T-helper 1 cell treated with Interleukin-12 subunit alpha and Interleukin-12 subunit beta and Interleukin-4 antibody, amounts not matched to agents 30 μg/mL and 1 μg/mL, for 36 hours (primary cell): ENCODE data around the gene SORCS1.

Experiments used
- H3K27ac Mint-ChIP-seq: one replicate; pipeline ENCODE4 v1.8.0; 2021; ENCODE audit warnings: mild to moderate bottlenecking, mixed read lengths
- H3K27me3 Mint-ChIP-seq: one replicate; pipeline ENCODE4 v1.8.0; 2021; ENCODE audit warnings: low read depth, mixed read lengths
- H3K36me3 Mint-ChIP-seq: one replicate; pipeline ENCODE4 v1.8.0; 2021; ENCODE audit warnings: low read depth, mixed read lengths
- H3K4me1 Mint-ChIP-seq: one replicate; pipeline ENCODE4 v1.8.0; 2021; ENCODE audit warnings: low read depth, mixed read lengths
- H3K4me3 Mint-ChIP-seq: one replicate; pipeline ENCODE4 v1.8.0; 2021; ENCODE audit warnings: mild to moderate bottlenecking, moderate library complexity, mixed read lengths
- H3K9me3 Mint-ChIP-seq: one replicate; pipeline ENCODE4 v1.8.0; 2021; ENCODE audit warnings: mixed read lengths

The SORCS1 gene

DNA sequence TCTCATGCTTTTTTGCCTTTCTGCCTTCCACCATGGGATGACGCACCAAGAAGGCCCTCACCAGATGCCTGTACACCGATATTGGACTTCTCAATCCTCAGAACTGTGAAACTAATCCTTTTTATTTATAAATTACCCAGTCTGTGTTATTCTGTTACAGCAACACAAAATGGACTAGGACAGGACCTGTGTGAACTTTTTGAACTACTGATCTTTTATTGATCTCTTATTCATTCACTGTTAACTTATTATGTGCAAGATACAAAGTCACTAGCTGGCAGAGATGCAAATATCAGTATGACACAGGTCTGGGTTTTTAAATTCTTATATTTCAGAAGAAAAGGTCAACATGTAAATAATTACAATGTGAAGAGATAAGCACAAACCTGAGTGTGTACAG, 635.8 kb downstream of the SORCS1 start:
- peaks cover 3% of the 10 kb centered on the region for H3K9me3 Mint-ChIP-seq
- H3K27ac Mint-ChIP-seq = no peak overlapping the region
- H3K4me3 Mint-ChIP-seq = no peak overlapping the region
- H3K4me1 Mint-ChIP-seq = no peaks in the 10 kb centered on the region
- H3K36me3 Mint-ChIP-seq = no peaks in the 10 kb centered on the region
- no peaks in the 10 kb centered on the region for H3K27me3 Mint-ChIP-seq

DNA sequence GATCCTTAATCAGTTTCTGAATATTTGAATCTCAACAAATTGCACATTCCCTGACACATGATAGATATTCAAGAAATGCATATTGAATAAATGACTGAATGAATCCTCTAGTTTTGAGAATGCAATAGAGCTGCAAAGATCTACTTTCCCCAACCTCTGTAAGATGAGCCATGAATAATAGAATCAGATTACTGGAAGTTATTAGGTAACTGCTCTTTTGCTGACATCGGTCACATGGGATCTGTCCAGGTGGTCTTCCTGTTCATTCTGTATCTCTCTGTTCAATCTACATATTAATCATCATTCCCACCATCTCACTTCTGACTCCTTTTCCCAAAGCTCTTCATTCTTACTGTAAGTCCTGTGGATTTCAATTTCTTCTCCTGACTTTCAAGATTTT, 638.7 kb downstream of the SORCS1 start:
- H3K9me3 Mint-ChIP-seq = peaks cover 3% of the 10 kb centered on the region
- H3K36me3 Mint-ChIP-seq = no peaks in the 10 kb centered on the region
- H3K4me1 Mint-ChIP-seq = no peaks in the 10 kb centered on the region
- no peaks in the 10 kb centered on the region for H3K27me3 Mint-ChIP-seq
- no peak overlapping the region for H3K27ac Mint-ChIP-seq
- H3K4me3 Mint-ChIP-seq = no peak overlapping the region
